Measurements from ENCODE around the gene MYT1.

MYT1 gene

DNA sequence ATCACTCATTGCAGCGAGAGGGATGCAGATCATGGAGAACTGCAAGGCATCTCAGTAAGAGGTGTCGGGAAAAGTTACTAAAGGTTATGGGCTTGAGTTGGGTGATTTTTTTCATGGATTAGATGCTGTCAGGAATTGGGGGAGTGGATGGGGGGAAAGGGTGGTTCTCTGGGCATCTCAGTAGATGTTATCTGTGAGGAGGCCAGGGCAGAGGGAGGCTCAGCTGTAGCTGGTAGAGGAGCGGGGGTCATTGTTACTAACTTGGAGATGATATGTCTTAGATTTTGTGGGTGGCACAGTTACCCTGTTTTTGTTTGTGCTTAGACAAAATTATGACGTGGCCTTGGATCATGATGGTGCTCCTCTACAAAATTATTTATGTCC is 88.7 kb downstream of the MYT1 start:
- TF ChIP-seq, protein P1, sequence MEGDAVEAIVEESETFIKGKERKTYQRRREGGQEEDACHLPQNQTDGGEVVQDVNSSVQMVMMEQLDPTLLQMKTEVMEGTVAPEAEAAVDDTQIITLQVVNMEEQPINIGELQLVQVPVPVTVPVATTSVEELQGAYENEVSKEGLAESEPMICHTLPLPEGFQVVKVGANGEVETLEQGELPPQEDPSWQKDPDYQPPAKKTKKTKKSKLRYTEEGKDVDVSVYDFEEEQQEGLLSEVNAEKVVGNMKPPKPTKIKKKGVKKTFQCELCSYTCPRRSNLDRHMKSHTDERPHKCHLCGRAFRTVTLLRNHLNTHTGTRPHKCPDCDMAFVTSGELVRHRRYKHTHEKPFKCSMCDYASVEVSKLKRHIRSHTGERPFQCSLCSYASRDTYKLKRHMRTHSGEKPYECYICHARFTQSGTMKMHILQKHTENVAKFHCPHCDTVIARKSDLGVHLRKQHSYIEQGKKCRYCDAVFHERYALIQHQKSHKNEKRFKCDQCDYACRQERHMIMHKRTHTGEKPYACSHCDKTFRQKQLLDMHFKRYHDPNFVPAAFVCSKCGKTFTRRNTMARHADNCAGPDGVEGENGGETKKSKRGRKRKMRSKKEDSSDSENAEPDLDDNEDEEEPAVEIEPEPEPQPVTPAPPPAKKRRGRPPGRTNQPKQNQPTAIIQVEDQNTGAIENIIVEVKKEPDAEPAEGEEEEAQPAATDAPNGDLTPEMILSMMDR (IDR thresholded peaks at IDR 0.05) = no peak
- TF ChIP-seq ZFX (IDR thresholded peaks at IDR 0.05; ENCODE audit: borderline replicate concordance) = no peak
- H3K27ac ChIP-seq = no peak overlapping the region

DNA sequence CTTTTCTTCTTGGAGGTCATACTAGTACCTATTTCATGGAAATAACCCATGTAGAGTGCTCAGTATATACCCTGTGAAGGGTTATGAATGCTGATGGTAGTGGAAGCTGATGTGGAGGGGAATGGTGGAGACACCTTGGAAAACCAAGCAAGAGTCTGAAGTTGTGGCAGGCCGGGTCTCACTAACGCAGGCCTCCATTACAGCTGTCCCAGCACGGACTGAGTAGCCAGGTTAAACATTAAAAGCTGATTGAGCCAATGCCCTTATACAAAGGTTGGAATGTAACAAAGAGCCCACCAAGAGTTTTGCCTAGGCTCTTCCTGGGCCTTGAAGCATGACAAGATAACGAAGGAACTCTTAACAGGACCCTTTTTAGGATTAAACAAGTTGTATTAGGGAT is 89.2 kb downstream of the MYT1 start:
- TF ChIP-seq ZFX (IDR thresholded peaks at IDR 0.05; ENCODE audit: borderline replicate concordance) = no peak
- TF ChIP-seq, protein P1 (IDR thresholded peaks at IDR 0.05) = no peak
- no peak overlapping the region for H3K27ac ChIP-seq

DNA sequence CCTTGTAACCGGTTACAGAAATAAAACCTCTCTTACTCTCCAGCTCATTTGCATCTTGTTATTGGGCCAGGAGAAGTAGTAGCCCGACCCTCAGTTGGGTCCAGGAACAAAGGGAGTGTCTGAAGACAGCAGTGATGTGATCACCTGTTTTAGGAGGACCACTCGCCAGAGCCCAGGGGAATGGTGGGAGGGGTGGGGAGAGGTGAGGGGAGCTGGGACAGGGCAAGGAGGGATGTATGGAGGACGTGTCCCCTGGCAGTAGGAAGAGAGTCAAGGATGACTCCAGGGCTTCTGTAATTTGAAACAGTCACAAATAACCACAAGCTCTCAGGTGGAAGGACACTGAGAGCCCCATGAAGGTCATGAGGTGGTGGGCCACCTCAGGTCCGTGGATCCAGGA is 89.9 kb downstream of the MYT1 start:
- no peak for TF ChIP-seq ZFX (IDR thresholded peaks at IDR 0.05; ENCODE audit: borderline replicate concordance)
- TF ChIP-seq, protein P1 (IDR thresholded peaks at IDR 0.05) = no peak
- no peak overlapping the region for H3K27ac ChIP-seq

DNA sequence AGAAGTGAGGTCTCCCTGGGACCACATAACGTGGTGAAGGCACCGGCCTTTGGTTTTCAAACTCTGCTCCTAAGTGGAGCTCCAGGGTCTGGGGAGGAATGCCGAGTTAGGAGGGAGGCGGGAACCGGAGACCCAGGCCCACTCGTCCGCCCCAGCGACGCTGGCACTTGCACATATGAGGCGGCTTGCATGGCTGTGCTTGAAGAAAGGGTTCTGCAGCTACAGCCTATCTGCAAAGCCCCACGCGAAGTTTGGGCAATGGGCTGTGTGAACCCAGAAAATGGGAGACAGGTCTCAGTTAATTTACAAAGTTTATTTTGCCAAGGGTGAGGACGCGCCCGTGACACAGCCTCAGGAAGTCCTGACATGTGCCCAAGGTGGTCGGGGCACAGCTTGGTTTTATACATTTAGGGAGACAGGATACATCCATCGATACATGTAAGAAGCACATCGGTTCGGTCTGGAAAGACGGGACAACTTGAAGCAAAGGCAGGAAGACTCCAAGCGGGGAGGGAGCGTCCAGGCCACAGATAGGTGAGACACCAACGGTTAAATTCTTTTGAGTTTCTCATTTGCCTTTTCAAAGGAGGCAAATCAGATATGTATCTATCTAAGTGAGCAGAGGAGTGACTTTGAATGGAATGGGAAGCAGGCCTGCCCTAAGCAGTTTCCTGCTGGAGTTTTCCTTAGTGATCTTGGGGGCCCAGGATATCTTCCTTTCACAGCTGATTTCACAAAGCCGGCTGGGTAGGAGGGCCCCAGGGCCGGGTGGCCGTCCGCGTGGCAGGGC is 90.5 kb downstream of the MYT1 start:
- TF ChIP-seq ZFX (IDR thresholded peaks at IDR 0.05; ENCODE audit: borderline replicate concordance) = no peak
- TF ChIP-seq, protein P1 (IDR thresholded peaks at IDR 0.05) = no peak
- peak overlapping the region; percentile 34 for H3K27ac ChIP-seq

DNA sequence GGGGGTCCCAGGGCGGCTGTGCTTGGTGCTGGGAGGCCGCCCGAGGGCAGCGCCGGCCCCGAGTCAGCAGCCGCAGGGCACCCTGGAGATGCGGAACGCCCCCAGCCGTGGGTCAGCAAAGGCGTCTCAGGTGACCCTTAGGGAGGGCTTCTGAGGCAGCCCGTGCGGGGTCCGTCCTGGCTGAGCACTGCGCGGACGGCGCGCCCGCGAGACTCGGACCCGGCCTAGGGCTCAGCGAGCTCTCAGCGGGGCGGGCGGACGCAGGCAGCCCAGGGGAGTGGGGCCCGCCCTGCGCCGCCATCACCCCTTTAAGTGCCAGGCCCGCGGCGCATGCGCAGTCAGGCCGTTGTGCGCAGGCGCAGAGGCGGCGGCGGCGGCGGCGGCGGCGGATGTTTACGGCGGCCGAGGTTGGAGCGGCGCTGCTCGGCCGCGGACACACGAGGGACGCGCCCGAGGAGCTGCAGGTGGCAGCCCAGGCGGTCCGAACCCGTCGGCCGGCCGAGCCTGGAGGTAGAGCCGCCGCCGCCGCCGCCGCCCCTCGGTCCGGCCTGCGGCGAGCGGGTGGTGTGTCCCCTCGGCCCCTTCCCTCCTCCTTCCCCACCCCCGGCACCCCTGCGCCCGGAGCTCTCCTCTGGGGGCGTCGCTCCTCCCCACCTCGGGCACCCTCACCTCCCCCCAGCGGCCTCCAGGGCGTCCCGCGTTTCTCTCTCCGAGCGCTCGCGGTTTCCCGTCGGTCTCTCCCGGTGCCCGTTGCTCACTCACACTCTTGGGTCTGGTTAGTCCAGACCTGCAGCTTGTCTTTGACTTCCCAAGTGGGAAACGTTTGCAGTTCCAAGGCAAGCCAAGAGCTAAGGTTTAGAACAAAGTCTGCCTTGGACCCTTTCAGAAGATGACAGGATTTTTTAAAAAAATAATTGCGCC is 91.4 kb downstream of the MYT1 start, which contains the start of gene PCMTD2:
PCMTD2 (plus strand) TSS at position 388 of the 921 bp plus-strand sequence. CDS start 4,218 bp downstream, outside the sequence.
- H3K27ac ChIP-seq = peak within 1 kb of the TSS; percentile 34
- TF ChIP-seq, protein P1 (IDR thresholded peaks at IDR 0.05) = no peak
- no peak for TF ChIP-seq ZFX (IDR thresholded peaks at IDR 0.05; ENCODE audit: borderline replicate concordance)

DNA sequence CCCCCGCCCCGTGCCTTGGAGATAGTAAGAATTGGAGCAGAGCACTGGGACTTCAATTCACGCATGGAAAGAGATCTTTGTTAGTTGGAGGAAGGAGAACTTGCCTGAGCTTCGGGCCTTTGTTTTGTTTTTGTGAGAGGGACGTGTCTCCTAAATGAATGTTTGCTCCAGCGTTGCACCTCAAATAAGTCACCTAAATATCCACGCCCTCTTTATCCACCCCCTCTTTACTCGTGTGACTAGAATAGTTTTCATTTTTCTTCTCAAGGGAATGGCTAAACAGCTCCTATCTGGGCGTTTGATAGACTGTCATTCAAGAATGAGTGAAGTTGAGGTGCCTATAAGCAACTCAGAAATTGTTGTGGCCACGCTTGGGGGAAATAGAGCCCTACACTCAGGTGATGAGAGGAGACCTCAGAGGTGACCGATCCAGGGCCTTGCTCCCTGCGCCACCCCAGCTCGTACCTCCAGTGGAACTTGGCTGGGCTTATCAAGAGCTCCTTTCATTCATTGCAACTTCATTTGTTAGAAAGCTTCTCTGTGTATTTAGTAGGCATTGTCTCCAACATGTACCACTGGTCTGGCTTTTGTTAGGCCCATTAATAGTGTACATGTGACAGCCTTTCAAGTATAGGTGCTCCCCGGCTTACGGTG is 92.2 kb downstream of the MYT1 start:
- H3K27ac ChIP-seq = peak overlapping the region; percentile 34
- no peak for TF ChIP-seq ZFX (IDR thresholded peaks at IDR 0.05; ENCODE audit: borderline replicate concordance)
- TF ChIP-seq, protein P1 (IDR thresholded peaks at IDR 0.05) = no peak

Measured in 22Rv1 (cell line).